CD1c-positive myeloid dendritic cell (primary cell): Measurements from ENCODE around the gene ITPKC.
"Not testable (repeated sequence)": the region's sequence is repeated elsewhere in the genome, so short reads cannot be mapped to it uniquely, and the experiment has no call there.

Source experiments
- DNase-seq: peaks from one replicate; pipeline ENCODE4 v3.0.0-alpha.2; 2016; ENCODE audit errors: extremely low spot score

ITPKC gene

GRCh38 chr19:40716031-40716481 is 856 bp upstream of the ITPKC start:
- peak; percentile 39 for DNase-seq

- DNase-seq, result no peak
These were observed 490 bp downstream of the ITPKC start for GRCh38 chr19:40717325-40717879.

DNA sequence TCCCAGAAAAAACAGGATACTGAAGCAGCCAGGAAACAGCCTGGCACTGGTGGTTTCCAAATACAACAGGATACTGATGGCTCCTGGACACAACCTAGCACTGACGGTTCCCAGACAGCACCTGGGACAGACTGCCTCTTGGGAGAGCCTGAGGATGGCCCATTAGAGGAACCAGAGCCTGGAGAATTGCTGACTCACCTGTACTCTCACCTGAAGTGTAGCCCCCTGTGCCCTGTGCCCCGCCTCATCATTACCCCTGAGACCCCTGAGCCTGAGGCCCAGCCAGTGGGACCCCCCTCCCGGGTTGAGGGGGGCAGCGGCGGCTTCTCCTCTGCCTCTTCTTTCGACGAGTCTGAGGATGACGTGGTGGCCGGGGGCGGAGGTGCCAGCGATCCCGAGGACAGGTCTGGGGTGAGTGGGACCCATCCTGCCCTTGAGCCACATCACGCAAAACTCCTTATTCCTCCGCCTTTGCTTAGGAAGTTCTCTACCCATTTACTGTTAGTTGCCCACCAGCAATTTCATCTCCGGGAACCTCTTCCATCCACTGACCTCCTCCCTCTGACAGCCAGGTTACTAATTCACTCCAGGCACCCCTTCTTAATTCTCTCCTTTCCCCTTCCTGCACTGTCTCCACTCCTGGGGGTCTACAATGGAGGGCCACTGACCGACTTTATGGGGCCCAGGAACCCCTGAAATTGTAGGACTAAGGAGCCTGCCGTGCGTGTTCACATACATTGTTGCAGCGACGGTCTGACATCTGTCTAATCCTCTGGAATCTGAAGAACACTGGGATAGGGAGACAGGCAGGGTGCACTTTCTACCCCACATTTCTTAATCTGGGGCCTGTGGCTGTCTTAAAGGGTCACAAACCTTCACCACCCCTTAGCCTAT is 1.2 kb downstream of the ITPKC start:
- DNase-seq, result no peak

DNA sequence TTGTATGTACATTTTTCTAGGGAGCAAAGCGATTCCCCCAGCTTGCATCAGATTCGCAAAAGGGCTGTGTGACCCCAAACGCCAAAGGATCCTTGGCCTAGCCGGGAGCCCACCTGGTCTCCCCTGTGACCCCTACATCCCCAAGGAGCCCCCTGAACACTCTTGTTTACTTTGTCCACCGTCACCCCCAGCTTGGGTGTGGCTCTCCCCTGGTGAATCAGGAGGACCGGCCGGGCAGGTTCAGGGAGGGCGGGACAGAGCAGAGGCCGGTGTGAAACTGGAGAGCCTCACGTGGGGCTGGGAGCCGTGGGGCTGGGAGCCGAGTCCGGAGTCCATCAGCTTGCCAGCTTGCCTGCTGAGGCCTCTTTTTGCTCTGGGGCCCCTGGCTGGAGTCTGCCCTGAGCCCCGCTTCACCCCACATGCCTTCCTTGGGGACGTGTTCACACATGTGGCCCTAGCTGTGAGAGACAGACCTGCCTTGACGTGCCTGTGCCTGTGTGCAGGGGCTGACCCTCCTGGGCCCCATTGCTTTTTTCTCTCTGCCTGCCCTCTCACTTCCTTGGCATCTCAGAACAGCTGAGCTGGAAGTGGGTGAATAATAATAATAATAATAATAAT is 2.0 kb downstream of the ITPKC start:
- DNase-seq, result no peak

DNA sequence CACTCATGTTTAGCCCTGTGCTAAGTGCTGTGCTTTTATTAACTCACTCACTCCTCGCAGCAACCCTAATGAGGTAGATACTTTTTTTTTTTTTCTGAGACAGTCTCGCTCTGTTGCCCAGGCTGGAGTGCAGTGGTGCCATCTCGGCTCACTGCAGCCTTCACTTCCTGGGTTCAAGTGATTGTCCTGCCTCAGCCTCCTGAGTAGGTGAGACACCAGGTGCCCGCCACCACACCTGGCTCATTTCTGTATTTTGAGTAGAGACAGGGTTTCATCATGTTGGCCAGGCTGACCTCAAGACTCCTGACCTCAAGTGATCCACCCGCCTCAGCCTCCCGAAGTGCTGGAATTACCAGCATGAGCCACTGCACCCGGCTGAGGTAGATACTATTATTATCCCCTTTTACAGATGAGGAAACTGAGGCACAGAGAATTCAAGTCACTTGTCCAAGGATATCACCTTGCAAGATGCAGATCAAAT is 2.5 kb downstream of the ITPKC start:
- no peak for DNase-seq

GRCh38 chr19:40721140-40721486 is 4.2 kb downstream of the ITPKC start:
- no peak for DNase-seq

DNA sequence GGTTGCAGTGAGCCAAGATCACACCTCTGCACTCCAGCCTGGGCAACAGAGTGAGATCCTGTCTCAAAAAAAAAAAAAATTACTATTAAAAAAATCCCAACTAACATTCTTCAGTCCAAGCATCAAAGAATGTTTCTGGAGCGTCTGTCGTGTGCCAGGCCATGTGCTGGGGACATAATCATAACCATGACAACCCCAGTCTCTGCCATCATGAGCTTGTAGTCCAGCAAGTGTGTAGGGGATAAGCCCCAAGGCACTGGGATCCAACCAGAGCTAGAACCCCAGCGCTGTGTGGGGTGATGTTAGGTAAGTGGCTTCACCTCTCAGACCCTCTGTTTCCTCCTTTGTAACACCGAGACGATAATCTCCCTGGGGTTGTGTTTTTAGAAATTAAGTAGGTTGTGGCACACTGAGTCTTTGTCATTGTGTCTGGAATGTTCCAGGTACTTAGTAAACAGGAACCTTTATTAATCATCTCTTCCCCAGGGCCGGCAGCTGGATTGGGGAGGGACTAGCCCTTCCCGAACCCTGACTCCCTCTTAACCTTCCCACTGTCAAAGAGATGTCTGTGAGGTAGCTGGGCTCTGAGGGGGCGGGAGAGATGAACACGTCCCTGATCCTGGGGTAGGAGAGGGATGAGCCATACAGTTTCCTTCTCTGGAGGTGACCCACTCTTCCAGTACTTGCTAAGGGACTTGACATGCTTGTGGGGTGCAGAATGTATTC is 5.2 kb downstream of the ITPKC start:
- DNase-seq, result no peak

DNA sequence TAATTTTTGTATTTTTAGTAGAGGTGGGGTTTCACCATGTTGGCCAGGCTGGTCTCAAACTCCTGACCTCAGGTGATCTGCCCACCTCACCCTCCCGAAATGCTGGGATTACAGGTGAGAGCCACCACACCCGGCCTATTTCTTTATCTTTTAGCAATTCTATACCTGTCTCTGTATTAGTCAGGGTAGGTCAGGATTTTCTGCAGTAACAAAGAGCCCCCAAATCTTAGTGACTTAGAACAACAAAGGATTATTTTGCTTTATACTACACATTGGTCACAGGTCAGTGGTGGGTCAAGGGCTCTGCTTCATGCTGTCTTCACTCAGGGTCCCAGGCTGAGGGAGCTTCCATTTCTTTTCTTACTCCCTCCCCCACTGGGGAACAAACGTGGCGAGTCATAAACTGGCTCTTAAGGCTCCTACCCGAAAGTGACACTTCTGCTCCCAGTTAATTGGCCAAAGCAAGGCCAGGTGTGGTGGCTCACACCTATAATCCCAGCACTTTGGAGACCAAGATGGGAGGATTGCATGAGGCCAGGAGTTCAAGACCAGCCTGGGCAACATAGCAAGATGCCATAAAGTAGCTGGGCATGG is 6.8 kb downstream of the ITPKC start:
- DNase-seq, result no peak

GRCh38 chr19:40724315-40724714 is 7.4 kb downstream of the ITPKC start:
- DNase-seq, result no peak

DNA sequence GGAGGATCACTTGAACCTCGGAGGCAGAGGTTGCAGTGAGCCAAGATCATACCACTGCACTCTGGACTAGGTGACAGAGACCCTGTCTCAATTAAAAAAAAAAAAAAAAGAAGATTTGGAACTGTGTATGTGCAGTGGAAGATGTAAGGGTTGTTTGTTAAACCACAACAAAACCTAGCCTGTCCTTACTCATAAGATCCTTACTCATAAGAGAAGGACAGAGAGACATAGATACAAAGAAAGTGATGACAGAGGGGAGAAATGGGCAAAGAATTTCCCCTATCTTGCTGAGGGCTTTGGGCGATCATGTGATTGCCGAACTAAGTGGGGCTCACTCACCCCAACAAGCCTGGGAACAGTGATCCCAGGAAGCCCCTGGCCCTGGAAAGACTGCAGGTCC is 7.9 kb downstream of the ITPKC start:
- DNase-seq, result no peak

- DNase-seq, result no peak
These were observed 9.4 kb downstream of the ITPKC start for GRCh38 chr19:40726279-40726678.

DNA sequence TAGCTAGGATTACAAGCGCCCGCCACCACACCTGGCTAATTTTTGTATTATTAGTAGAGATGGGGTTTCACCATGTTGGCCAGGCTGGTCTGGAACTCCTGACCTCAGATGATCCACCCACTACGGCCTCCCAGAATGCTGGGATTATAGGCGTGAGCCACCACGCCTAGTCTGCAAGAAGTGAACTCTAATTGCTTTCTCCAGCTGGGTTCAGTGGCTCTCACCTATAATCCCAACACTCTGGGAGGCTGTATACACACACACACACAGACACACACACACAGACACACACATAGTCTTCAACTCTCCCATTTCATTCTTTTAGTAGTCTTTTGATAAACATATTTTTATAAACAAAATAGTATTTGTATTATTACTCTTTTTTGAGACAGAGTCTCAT is 13.2 kb downstream of the ITPKC start:
- not testable (repeated sequence) for DNase-seq

DNA sequence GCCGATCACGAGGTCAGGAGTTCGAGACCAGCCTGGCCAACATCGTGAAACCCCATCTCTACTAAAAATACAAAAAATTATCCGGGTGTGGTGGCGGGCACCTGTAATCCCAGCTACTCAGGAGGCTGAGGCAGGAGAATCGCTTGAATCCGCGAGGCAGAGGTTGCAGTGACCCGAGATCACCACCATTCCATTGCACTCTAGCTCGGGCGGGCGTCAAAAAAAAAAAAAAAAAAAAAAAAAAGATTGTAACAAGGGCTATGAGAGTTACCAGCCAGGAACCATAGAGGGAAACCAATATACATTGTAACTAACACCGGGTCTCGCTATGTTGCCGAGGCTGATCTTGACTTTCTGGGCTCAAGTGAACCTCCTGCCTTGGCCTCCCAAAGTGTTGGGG is 15.4 kb downstream of the ITPKC start:
- DNase-seq, result not testable (repeated sequence)

DNA sequence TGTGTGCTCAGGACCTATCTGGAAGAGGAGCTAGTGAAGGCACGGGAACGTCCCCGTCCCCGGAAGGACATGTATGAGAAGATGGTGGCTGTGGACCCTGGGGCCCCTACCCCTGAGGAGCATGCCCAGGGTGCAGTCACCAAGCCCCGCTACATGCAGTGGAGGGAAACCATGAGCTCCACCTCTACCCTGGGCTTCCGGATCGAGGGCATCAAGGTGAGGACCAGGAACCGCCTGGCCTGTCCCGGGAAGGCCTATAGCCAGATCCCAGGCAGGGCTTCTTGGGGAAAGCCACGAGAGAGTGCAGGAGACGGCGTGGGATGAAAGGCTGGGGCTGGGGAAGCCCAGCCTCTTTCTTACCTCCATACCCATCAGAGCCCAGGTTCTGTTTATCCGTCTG is 16.2 kb downstream of the ITPKC start:
- DNase-seq, result no peak

GRCh38 chr19:40735013-40735771 is 18.3 kb downstream of the ITPKC start:
- no peak for DNase-seq

DNA sequence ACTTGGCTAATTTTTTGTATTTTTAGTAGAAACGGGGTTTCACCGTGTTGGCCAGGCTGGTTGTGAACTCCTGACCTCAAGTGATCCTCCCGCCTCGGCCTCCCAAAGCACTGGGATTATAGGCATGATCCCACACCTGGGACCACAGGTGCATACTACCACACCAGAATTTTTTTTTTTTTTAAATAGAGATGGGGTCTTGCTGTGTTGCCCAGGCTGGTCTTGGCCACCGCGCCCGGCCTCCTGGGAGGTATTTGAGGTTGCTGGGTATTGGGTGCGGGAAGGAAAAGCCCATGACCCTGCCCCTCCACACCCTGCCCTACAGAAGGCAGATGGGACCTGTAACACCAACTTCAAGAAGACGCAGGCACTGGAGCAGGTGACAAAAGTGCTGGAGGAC is 19.7 kb downstream of the ITPKC start:
- DNase-seq, result no peak

DNA sequence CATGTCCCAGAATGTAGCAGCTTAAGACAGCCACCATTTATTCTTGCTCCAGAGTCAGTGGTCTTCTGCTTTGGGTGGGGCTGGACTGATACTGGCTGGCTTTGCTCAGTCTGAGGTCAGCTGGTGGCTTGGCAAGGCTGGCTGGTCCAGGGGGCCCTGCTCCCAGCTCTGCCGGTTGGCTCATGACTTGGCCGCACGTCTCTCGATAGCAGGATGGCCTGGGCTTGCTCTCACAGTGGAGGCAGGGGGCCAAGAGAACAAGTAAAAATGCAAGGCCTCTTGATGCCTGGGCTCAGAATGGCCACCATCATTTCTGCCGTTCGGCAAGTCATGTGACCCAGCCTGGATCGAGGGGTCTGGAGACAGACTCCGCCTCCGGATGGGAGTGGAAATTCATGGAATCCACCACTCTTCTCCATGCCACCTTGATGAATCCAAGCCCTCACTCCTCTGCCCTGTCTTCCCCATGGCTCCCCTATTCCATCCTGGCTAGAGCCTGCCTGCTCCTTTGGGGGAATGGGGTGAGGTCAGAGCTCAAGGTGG is 20.3 kb downstream of the ITPKC start:
- no peak for DNase-seq

DNA sequence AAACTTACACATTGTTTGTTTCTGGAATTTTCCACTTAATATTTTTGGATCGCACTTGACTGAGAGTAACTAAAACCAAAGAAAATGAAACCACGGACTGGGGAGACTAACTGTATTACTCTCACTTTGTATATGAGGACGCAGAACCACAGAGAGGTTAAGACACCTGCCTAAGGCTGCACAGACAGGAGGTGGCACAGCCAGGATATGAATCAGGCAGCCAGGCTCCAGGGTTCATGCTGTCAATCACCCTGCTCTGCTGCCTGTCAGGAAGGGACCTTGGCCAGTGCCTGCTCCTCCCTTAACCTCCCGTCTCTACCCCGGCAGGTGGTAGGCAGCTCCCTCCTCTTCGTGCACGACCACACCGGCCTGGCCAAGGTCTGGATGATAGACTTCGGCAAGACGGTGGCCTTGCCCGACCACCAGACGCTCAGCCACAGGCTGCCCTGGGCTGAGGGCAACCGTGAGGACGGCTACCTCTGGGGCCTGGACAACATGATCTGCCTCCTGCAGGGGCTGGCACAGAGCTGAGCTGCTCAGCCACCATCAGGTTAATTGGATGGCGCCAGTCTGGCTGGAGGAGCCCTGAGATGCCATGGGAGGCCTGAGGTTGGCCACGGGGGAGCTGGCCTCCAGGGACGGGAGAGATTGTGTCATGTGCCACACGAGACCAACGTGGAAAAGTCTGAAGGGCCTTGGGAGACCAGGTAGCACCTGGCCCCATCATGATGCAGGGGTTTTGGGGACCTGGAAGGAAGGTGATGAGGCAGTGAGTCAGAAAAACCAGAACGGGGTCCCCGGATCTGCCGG is 22.3 kb downstream of the ITPKC start:
- DNase-seq, result no peak

- DNase-seq, result no peak
These were observed 23.2 kb downstream of the ITPKC start for GRCh38 chr19:40739871-40740703.
